ENCODE measurements around the gene FGFBP1.

The FGFBP1 gene

DNA sequence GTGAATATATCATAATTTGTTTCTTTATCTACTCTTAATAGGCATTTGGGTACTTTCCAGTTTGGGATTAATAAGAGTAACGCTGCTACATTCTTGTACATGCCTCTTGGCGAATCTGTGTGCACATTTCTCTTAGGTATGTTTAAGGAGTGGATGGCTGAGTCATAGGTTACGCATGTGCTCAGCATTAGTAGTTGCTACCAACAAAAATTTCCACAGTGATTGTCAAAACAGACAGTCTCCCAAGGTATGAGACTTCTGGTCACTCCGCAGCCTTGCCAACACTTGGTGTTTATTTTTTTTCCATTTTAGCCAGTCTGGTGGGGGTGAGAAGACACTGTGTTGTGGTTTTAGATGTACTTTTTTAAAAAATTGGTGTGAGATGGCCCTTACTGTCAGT, 44.6 kb downstream of the FGFBP1 start (continued):
- TF ChIP-seq KLF16 (tag by site-specific recombination; IDR thresholded peaks at IDR 0.05) (no peak), ZSCAN16 (tag by site-specific recombination; IDR thresholded peaks at IDR 0.05) (no peak), MYNN (tag by site-specific recombination; IDR thresholded peaks at IDR 0.05; ENCODE audit: borderline replicate concordance) (no peak), ZNF623 (tag by site-specific recombination; IDR thresholded peaks at IDR 0.05) (no peak), RBAK (tag by site-specific recombination; IDR thresholded peaks at IDR 0.05) (no peak)
- TF ChIP-seq, protein P1, sequence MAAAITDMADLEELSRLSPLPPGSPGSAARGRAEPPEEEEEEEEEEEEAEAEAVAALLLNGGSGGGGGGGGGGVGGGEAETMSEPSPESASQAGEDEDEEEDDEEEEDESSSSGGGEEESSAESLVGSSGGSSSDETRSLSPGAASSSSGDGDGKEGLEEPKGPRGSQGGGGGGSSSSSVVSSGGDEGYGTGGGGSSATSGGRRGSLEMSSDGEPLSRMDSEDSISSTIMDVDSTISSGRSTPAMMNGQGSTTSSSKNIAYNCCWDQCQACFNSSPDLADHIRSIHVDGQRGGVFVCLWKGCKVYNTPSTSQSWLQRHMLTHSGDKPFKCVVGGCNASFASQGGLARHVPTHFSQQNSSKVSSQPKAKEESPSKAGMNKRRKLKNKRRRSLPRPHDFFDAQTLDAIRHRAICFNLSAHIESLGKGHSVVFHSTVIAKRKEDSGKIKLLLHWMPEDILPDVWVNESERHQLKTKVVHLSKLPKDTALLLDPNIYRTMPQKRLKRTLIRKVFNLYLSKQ (tag by site-specific recombination; IDR thresholded peaks at IDR 0.05; ENCODE audit: borderline replicate concordance) = no peak

DNA sequence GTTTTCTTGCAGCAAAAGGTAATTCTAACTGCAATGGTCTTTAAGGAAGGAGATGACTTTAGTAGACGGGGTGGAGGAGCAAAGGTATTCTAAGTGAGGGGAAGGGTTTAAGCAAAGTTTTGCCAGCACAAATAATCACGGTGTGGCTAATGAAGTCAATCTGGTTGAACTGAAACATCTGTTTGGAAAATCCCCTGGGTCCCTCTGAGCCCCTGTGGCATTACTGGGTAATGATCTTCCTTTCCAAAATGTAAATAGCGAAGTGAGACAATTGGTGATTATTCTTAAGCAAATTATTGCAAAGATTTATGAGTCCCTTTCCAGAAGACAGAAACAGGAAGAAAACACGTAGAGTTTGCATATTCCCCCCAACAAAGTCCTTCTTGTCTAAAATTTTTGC, 47.2 kb downstream of the FGFBP1 start:
- TF ChIP-seq KLF7 (tag by site-specific recombination; IDR thresholded peaks at IDR 0.05; ENCODE audit: borderline replicate concordance) = no peak
- TF ChIP-seq, protein P2, sequence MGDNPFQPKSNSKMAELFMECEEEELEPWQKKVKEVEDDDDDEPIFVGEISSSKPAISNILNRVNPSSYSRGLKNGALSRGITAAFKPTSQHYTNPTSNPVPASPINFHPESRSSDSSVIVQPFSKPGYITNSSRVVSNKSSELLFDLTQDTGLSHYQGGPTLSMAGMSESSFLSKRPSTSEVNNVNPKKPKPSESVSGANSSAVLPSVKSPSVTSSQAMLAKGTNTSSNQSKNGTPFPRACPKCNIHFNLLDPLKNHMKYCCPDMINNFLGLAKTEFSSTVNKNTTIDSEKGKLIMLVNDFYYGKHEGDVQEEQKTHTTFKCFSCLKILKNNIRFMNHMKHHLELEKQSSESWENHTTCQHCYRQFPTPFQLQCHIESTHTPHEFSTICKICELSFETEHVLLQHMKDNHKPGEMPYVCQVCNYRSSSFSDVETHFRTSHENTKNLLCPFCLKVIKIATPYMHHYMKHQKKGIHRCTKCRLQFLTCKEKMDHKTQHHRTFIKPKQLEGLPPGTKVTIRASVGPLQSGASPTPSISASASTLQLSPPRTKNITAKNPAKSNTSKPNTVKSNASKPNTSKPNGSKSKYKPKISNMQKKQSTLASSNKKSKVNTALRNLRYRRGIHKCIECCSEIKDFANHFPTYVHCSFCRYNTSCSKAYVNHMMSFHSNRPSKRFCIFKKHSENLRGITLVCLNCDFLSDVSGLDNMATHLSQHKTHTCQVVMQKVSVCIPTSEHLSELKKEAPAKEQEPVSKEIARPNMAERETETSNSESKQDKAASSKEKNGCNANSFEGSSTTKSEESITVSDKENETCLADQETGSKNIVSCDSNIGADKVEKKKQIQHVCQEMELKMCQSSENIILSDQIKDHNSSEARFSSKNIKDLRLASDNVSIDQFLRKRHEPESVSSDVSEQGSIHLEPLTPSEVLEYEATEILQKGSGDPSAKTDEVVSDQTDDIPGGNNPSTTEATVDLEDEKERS (tag by site-specific recombination; IDR thresholded peaks at IDR 0.05) = no peak
- TF ChIP-seq, protein P3, sequence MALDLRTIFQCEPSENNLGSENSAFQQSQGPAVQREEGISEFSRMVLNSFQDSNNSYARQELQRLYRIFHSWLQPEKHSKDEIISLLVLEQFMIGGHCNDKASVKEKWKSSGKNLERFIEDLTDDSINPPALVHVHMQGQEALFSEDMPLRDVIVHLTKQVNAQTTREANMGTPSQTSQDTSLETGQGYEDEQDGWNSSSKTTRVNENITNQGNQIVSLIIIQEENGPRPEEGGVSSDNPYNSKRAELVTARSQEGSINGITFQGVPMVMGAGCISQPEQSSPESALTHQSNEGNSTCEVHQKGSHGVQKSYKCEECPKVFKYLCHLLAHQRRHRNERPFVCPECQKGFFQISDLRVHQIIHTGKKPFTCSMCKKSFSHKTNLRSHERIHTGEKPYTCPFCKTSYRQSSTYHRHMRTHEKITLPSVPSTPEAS (tag by site-specific recombination; IDR thresholded peaks at IDR 0.05) = no peak
- TF ChIP-seq, protein P4, sequence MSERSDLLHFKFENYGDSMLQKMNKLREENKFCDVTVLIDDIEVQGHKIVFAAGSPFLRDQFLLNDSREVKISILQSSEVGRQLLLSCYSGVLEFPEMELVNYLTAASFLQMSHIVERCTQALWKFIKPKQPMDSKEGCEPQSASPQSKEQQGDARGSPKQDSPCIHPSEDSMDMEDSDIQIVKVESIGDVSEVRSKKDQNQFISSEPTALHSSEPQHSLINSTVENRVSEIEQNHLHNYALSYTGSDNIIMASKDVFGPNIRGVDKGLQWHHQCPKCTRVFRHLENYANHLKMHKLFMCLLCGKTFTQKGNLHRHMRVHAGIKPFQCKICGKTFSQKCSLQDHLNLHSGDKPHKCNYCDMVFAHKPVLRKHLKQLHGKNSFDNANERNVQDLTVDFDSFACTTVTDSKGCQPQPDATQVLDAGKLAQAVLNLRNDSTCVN (tag by site-specific recombination; optimal IDR thresholded peaks at IDR 0.05) = no peak
- TF ChIP-seq, protein P5, sequence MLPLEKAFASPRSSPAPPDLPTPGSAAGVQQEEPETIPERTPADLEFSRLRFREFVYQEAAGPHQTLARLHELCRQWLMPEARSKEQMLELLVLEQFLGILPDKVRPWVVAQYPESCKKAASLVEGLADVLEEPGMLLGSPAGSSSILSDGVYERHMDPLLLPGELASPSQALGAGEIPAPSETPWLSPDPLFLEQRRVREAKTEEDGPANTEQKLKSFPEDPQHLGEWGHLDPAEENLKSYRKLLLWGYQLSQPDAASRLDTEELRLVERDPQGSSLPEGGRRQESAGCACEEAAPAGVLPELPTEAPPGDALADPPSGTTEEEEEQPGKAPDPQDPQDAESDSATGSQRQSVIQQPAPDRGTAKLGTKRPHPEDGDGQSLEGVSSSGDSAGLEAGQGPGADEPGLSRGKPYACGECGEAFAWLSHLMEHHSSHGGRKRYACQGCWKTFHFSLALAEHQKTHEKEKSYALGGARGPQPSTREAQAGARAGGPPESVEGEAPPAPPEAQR (tag by site-specific recombination; IDR thresholded peaks at IDR 0.05) = no peak
- no peak for TF ChIP-seq ZNF747 (tag by site-specific recombination; IDR thresholded peaks at IDR 0.05)
- TF ChIP-seq GLI2 (tag by site-specific recombination; IDR thresholded peaks at IDR 0.05; ENCODE audit: borderline replicate concordance, low read depth) = no peak
- POLR2A ChIA-PET = no interaction called here
- Histone ChIP-seq H3K4me3 (ENCODE audit: low read depth, low read length) (no peak overlapping the region), H3K27ac (ENCODE audit: extremely low read depth, low read depth, low read length) (no peak overlapping the region), H3K9me3 (ENCODE audit: control insufficient read depth, insufficient read depth, low read depth, low read length) (no peaks in the 10 kb centered on the region), H3K4me1 (ENCODE audit: control insufficient read depth, insufficient read depth, low read length) (no peaks in the 10 kb centered on the region), H3K36me3 (ENCODE audit: control insufficient read depth in 2 of 2, insufficient read depth in 1 of 2, low read length in 2 of 2) (no peaks in the 10 kb centered on the region)
- CTCF ChIA-PET = interaction anchor here (3.9 kb wide), 1 partner anchor 64 kb away, joined by 13 read pairs; no protein-coding TSS in a partner anchor

DNA sequence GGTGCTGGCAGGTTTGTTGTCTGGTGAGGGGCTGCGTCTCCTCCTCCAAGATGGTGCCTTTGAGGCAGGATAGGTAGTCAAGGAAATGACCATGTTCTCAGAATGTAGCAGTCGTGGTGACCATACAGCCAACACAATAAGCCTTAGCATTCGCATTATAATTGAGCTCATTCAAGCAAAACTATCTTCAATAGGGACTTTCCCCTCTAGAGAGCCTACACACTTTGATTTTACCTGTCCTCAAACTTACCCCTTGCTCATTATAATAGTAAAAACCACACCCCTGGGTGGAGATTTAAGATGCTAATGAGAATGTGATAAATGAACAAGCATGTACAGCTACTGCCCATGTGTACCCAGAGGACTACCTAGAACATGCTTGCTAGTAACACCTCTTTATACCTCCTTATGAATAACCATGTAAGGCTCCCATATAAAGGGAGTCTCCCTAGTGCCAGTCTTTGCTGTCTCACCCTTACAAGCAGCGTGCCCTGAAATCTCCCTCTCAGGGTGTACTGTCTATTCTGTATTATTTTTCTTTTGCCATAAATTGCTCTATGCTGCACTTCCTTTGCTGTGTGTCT, 48.2 kb downstream of the FGFBP1 start:
- Histone ChIP-seq H3K36me3 (ENCODE audit: control insufficient read depth in 2 of 2, insufficient read depth in 1 of 2, low read length in 2 of 2) (no peaks in the 10 kb centered on the region), H3K4me3 (ENCODE audit: low read depth, low read length) (no peak overlapping the region), H3K9me3 (ENCODE audit: control insufficient read depth, insufficient read depth, low read depth, low read length) (no peaks in the 10 kb centered on the region), H3K4me1 (ENCODE audit: control insufficient read depth, insufficient read depth, low read length) (no peaks in the 10 kb centered on the region), H3K27ac (ENCODE audit: extremely low read depth, low read depth, low read length) (no peak overlapping the region)
- POLR2A ChIA-PET = no interaction called here
- CTCF ChIA-PET = interaction anchor here (0.6 to 3.9 kb wide), 2 partner anchors 11 to 65 kb away, joined by 3 to 13 read pairs; no protein-coding TSS in a partner anchor
- TF ChIP-seq ZEB2 (tag by site-specific recombination; IDR thresholded peaks at IDR 0.05) (no peak), ZNF133 (tag by site-specific recombination; IDR thresholded peaks at IDR 0.05) (no peak), ZNF354C (tag by site-specific recombination; IDR thresholded peaks at IDR 0.05; ENCODE audit: borderline replicate concordance, low read depth) (no peak), ZNF776 (tag by site-specific recombination; IDR thresholded peaks at IDR 0.05; ENCODE audit: borderline replicate concordance) (no peak), KLF10 (tag by site-specific recombination; IDR thresholded peaks at IDR 0.05) (no peak), ZSCAN16 (tag by site-specific recombination; IDR thresholded peaks at IDR 0.05) (no peak), ZNF24 (tag by site-specific recombination; IDR thresholded peaks at IDR 0.05) (no peak), ZNF791 (tag by site-specific recombination; IDR thresholded peaks at IDR 0.05) (no peak), ZSCAN30 (tag by site-specific recombination; IDR thresholded peaks at IDR 0.05) (no peak)
- TF ChIP-seq, protein P6, sequence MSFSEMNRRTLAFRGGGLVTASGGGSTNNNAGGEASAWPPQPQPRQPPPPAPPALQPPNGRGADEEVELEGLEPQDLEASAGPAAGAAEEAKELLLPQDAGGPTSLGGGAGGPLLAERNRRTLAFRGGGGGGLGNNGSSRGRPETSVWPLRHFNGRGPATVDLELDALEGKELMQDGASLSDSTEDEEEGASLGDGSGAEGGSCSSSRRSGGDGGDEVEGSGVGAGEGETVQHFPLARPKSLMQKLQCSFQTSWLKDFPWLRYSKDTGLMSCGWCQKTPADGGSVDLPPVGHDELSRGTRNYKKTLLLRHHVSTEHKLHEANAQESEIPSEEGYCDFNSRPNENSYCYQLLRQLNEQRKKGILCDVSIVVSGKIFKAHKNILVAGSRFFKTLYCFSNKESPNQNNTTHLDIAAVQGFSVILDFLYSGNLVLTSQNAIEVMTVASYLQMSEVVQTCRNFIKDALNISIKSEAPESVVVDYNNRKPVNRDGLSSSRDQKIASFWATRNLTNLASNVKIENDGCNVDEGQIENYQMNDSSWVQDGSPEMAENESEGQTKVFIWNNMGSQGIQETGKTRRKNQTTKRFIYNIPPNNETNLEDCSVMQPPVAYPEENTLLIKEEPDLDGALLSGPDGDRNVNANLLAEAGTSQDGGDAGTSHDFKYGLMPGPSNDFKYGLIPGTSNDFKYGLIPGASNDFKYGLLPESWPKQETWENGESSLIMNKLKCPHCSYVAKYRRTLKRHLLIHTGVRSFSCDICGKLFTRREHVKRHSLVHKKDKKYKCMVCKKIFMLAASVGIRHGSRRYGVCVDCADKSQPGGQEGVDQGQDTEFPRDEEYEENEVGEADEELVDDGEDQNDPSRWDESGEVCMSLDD (tag by site-specific recombination; IDR thresholded peaks at IDR 0.05) = no peak

Measured in HEK293 (cell line).